GF-D8 (cell line): ENCODE data around the gene HARBI1.
A peak's percentile ranks its signal among the peaks of the same experiment; 100 is the strongest.

ENCODE experiments used
- DNase-seq: peaks from one replicate; lab custom pipeline; 2025; lab: John Stamatoyannopoulos, UW

HARBI1 gene

DNA sequence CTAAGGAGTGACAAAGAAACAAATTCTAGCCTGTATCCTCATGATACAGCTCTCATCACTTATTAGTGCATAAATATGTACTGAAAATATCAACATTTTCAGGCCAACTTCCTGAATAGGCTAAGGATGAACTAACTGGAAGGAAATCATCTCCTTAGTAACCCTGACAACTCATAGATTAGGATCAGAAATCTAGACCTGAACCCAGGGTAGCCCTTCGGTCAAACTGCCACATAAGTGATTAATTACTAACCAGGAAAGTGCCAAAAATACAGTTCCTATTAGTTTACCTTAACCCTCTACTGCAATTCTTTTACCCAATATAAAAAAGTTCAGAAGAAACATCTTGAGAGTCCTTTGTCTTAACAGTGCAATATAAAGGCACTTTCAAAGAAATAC lies 63.2 kb downstream of the HARBI1 start:
- DNase-seq: peak; percentile 57
